ENCODE data around the gene CCR4. TPM values are rescaled to one million over a fixed set of nuclear protein-coding genes. Genes with fewer than 3 reads are reported as not detected.
"Not testable (repeated sequence)": the region's sequence is repeated elsewhere in the genome, so short reads cannot be mapped to it uniquely, and the experiment has no call there.

The CCR4 gene
- total RNA-seq, 2 experiments from 2014 or later = 76.2 to 80.1 TPM

DNA sequence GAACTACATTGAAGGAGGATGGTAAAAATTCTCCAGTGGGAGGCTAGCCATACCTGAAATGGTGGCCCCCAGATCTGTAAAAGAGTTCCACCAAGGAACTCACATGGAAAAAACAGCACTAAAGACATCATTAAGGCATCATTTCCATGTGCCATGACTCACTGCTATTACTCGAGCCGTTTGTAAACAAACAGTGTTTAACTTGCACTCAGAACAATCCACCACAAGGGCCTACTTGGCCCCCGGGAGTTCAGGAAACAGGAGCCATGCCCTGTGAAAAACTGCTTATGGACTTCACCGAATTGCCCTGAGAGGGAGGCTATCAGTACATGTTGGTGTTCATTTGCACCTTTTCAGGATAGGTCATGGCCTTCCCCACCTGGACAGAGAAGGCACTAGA lies 18.2 kb downstream of the CCR4 start:
- Histone ChIP-seq H3K4me1 (ENCODE audit: insufficient read depth, low read length) (peaks cover 23% of the 10 kb centered on the region), H3K4me3 (ENCODE audit: low read length) (no peak overlapping the region), H3K27ac (ENCODE audit: low read depth in 1 of 2, low read length in 2 of 2) (no peak overlapping the region), H3K9me3 (ENCODE audit: control insufficient read depth in 1 of 2, insufficient read depth in 1 of 2, low read length in 2 of 2) (peaks cover 9 to 13% of the 10 kb centered on the region in 2 experiments), H3K27me3 (ENCODE audit: control insufficient read depth in 1 of 2, insufficient read depth in 2 of 2, low read length in 2 of 2) (no peaks in the 10 kb centered on the region), H3K36me3 (ENCODE audit: insufficient read depth, low read length) (no peaks in the 10 kb centered on the region)
- CTCF ChIA-PET = no interaction called here
- Mint-ChIP-seq H3K4me3 (no peak overlapping the region), H3K4me1 (ENCODE audit: low read depth) (peaks cover 27% of the 10 kb centered on the region), H3K27ac (no peak overlapping the region), H3K9me3 (peaks cover 2% of the 10 kb centered on the region), H3K36me3 (ENCODE audit: low read depth) (peaks cover 10% of the 10 kb centered on the region), H3K27me3 (no peaks in the 10 kb centered on the region)
- DNase-seq (no peak), ATAC-seq (ENCODE audit: poor library complexity) (no peak)
- TF ChIP-seq, protein P1, sequence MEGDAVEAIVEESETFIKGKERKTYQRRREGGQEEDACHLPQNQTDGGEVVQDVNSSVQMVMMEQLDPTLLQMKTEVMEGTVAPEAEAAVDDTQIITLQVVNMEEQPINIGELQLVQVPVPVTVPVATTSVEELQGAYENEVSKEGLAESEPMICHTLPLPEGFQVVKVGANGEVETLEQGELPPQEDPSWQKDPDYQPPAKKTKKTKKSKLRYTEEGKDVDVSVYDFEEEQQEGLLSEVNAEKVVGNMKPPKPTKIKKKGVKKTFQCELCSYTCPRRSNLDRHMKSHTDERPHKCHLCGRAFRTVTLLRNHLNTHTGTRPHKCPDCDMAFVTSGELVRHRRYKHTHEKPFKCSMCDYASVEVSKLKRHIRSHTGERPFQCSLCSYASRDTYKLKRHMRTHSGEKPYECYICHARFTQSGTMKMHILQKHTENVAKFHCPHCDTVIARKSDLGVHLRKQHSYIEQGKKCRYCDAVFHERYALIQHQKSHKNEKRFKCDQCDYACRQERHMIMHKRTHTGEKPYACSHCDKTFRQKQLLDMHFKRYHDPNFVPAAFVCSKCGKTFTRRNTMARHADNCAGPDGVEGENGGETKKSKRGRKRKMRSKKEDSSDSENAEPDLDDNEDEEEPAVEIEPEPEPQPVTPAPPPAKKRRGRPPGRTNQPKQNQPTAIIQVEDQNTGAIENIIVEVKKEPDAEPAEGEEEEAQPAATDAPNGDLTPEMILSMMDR (IDR thresholded peaks at IDR 0.05) = no peak
- POLR2A ChIA-PET = no interaction called here
- intact Hi-C loops (cut with DNase I, micrococcal nuclease) = no loop called here

DNA sequence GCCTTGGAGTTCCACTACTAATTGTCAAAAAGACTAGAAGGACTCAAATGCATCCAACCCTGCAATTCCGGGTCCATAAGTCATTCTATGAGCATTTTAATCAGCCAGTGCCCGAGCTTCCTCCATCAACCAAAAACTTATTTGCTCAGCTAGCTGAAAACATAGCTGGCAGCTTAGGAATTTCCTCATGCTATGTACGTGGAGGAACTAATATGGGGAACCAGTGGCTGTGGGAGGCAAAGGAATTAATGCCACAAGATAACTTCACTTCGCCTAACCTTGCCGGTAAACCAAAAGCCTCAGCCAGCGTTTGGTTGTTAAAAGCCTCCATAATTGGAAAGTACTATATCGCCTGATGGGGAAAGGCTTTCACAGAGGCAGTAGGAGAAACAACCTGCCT lies 19.8 kb downstream of the CCR4 start:
- H3K4me1 Mint-ChIP-seq (ENCODE audit: low read depth) = peaks cover 40% of the 10 kb centered on the region
- H3K27ac Mint-ChIP-seq; H3K27ac ChIP-seq (ENCODE audit: low read depth in 1 of 2, low read length in 2 of 2); H3K36me3 ChIP-seq (ENCODE audit: insufficient read depth, low read length); H3K4me3 Mint-ChIP-seq; H3K36me3 Mint-ChIP-seq (ENCODE audit: low read depth); H3K27me3 ChIP-seq (ENCODE audit: control insufficient read depth in 1 of 2, insufficient read depth in 2 of 2, low read length in 2 of 2); H3K9me3 ChIP-seq (ENCODE audit: control insufficient read depth in 1 of 2, insufficient read depth in 1 of 2, low read length in 2 of 2); DNase-seq; H3K9me3 Mint-ChIP-seq; intact Hi-C loops (cut with DNase I, micrococcal nuclease); H3K27me3 Mint-ChIP-seq; ATAC-seq (ENCODE audit: poor library complexity); H3K4me3 ChIP-seq (ENCODE audit: low read length); POLR2A ChIA-PET; CTCF ChIA-PET: not testable (repeated sequence)
- peaks cover 39% of the 10 kb centered on the region for H3K4me1 ChIP-seq (ENCODE audit: insufficient read depth, low read length)

DNA sequence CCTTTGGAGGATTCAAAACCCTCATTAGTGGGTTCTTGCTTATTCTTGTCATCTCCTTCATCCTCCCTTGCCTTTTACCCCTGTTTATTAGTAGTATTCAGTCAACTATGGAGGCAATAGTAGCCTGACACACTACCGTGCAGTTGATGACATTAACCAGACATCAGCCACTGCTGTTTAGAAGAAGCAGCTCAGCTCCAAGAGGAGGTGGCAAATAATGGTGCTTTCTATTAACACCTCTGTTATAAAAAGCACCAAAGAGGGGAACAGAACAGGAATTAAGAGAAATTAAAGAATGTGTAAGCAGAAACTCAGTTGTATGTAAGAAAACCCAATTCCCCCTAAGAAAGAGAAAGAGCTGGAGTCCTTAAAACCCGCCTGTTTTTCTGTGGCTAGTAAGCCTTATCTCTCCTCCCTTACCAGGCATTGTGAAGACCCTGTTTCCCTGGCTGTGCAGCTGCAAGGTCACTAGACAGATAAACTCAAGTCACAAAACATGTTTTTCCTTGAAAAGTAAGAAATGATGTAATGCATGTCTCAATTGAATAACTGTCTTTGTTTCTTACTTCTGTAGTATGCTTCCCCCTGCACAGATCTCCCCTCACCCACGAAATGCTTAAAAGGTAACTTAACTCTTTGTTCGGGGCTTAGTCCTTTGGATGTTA lies 21.2 kb downstream of the CCR4 start:
- Histone ChIP-seq H3K27ac (ENCODE audit: low read depth in 1 of 2, low read length in 2 of 2) (no peak overlapping the region), H3K27me3 (ENCODE audit: control insufficient read depth in 1 of 2, insufficient read depth in 2 of 2, low read length in 2 of 2) (no peaks in the 10 kb centered on the region), H3K9me3 (ENCODE audit: control insufficient read depth in 1 of 2, insufficient read depth in 1 of 2, low read length in 2 of 2) (no peaks in the 10 kb centered on the region), H3K4me3 (ENCODE audit: low read length) (no peak overlapping the region), H3K36me3 (ENCODE audit: insufficient read depth, low read length) (no peaks in the 10 kb centered on the region), H3K4me1 (ENCODE audit: insufficient read depth, low read length) (peaks cover 41% of the 10 kb centered on the region)
- POLR2A ChIA-PET = interaction anchor here (0.6 to 2.2 kb wide), 3 partner anchors 12 to 50 kb away, joined by 4 to 9 read pairs (median 7); no protein-coding TSS in a partner anchor
- H3K4me1 Mint-ChIP-seq (ENCODE audit: low read depth) = peaks cover 40% of the 10 kb centered on the region
- CTCF ChIA-PET = no interaction called here
- H3K36me3 Mint-ChIP-seq (ENCODE audit: low read depth) = no peaks in the 10 kb centered on the region
- H3K4me3 Mint-ChIP-seq = no peak overlapping the region
- no peak overlapping the region for H3K27ac Mint-ChIP-seq
- intact Hi-C loops (cut with DNase I, micrococcal nuclease) = no loop called here
- no peaks in the 10 kb centered on the region for H3K9me3 Mint-ChIP-seq
- TF ChIP-seq, protein P1 (IDR thresholded peaks at IDR 0.05) = no peak
- H3K27me3 Mint-ChIP-seq = no peaks in the 10 kb centered on the region
- DNase-seq = no peak
- ATAC-seq (ENCODE audit: poor library complexity) = no peak

DNA sequence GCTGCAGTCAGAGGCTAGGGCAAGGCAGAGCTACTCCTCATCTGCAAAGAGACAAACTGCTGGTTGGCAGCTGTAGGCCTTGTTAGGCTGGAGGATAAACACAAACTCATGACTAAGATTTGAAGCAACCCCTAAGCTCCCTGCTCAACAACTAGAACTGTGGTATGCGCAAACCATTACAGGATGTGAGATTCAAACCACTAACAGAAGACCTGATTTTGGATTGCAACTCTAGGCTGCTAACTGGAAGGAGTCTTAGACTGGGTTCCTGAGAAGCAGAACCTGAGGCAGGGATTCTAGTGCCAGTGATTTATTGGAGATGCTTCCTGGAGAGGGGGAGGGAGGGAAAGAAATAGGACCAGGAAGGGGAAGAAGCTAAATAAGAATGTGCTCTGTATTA lies 22.5 kb downstream of the CCR4 start:
- Histone ChIP-seq H3K9me3 (ENCODE audit: control insufficient read depth in 1 of 2, insufficient read depth in 1 of 2, low read length in 2 of 2) (no peaks in the 10 kb centered on the region), H3K4me1 (ENCODE audit: insufficient read depth, low read length) (peaks cover 41% of the 10 kb centered on the region), H3K27ac (ENCODE audit: low read depth in 1 of 2, low read length in 2 of 2) (no peak overlapping the region), H3K27me3 (ENCODE audit: control insufficient read depth in 1 of 2, insufficient read depth in 2 of 2, low read length in 2 of 2) (no peaks in the 10 kb centered on the region), H3K4me3 (ENCODE audit: low read length) (no peak overlapping the region), H3K36me3 (ENCODE audit: insufficient read depth, low read length) (no peaks in the 10 kb centered on the region)
- H3K27ac Mint-ChIP-seq = peak overlapping the region; percentile 60
- H3K27me3 Mint-ChIP-seq = no peaks in the 10 kb centered on the region
- peak; percentile 96 for ATAC-seq (ENCODE audit: poor library complexity)
- TF ChIP-seq, protein P1 (IDR thresholded peaks at IDR 0.05) = no peak
- no peaks in the 10 kb centered on the region for H3K9me3 Mint-ChIP-seq
- peak in 6 of 14 experiments; percentile 9 to 71 (median 46) for DNase-seq
- H3K4me3 Mint-ChIP-seq = peak overlapping the region; percentile 40
- ChIA-PET POLR2A (interaction anchor here (0.8 to 2.2 kb wide), 5 partner anchors 11 to 70 kb away, joined by 3 to 9 read pairs (median 5); no protein-coding TSS in a partner anchor), CTCF (interaction anchor here (1.0 to 1.1 kb wide), 2 partner anchors 57 to 100 kb away, joined by 3 read pairs; no protein-coding TSS in a partner anchor)
- peaks cover 35% of the 10 kb centered on the region for H3K4me1 Mint-ChIP-seq (ENCODE audit: low read depth)
- no peaks in the 10 kb centered on the region for H3K36me3 Mint-ChIP-seq (ENCODE audit: low read depth)
- intact Hi-C loops (cut with DNase I, micrococcal nuclease) = no loop called here
